ENCODE results near the gene TUBA4B.

Gene TUBA4B

DNA sequence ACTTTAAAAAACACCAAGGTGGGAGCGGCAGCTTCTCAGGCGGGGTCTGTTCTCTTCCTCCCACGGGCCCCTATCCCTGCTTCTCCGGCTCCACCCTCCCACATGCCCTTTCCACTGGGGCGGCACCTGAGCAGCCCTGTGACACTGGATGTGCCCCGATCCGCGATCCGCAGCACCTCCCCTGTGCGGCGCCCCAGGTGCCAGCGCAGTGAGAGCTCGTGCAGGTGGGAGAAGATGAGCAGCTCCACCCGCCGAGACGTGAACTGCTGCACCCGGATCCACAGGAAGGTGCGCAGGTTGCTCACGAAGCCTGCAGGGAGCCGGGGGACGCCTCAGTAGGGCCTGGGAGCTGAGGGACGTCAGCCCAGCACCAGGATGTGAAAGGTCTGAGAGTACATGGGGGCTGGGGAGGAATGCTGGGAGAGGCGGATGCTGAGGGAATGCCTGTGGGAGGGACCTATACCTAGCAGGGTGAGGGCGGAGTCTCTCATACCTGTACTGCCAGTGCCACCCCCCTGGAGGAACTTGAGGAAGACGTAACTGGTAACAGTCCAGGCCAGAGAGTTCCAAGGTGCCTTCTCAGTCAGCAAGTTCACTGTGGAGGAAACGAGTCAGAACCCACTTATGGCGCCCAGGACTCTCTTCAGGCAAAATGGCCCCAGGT lies 37.0 kb upstream of the TUBA4B start:
- H3K4me3 ChIP-seq: no peak overlapping the region
- no peak overlapping the region for H3K9ac ChIP-seq (ENCODE audit: insufficient read length)
- H3K9me3 ChIP-seq (ENCODE audit: low read depth, low read length): no peaks in the 10 kb centered on the region
- H3K27ac ChIP-seq: no peak overlapping the region
- H3K36me3 ChIP-seq (ENCODE audit: insufficient read depth, low read length): peaks cover 55% of the 10 kb centered on the region
- DNase-seq (ENCODE audit: low read depth, low spot score): no peak
- TF ChIP-seq FOXP2 (optimal IDR thresholded peaks at IDR 0.05; ENCODE audit: control extremely low read depth, extremely low read length, insufficient read depth) (no peak), EZH2 (IDR thresholded peaks at IDR 0.05) (no peak), POLR2AphosphoS5 (IDR thresholded peaks at IDR 0.05; ENCODE audit: borderline replicate concordance, low read depth, low read length) (no peak)

- no peak for TF ChIP-seq FOXP2 (optimal IDR thresholded peaks at IDR 0.05; ENCODE audit: control extremely low read depth, extremely low read length, insufficient read depth)
- TF ChIP-seq POLR2AphosphoS5 (IDR thresholded peaks at IDR 0.05; ENCODE audit: borderline replicate concordance, low read depth, low read length): no peak
- no peak for TF ChIP-seq EZH2 (IDR thresholded peaks at IDR 0.05)
- peaks cover 51% of the 10 kb centered on the region for H3K36me3 ChIP-seq (ENCODE audit: insufficient read depth, low read length)
- DNase-seq (ENCODE audit: low read depth, low spot score): no peak
- peak overlapping the region; percentile 42; the same call in 1 of the 2 replicates for H3K27ac ChIP-seq
- no peak overlapping the region for H3K9ac ChIP-seq (ENCODE audit: insufficient read length)
- H3K4me3 ChIP-seq: no peak overlapping the region
- H3K9me3 ChIP-seq (ENCODE audit: low read depth, low read length): no peaks in the 10 kb centered on the region
These were observed 36.5 kb upstream of the TUBA4B start for GRCh38 chr2:219216535-219216915.

GRCh38 chr2:219218217-219218731 lies 34.8 kb upstream of the TUBA4B start:
- Histone ChIP-seq H3K9ac (ENCODE audit: insufficient read length) (peak overlapping the region; percentile 83), H3K9me3 (ENCODE audit: low read depth, low read length) (no peaks in the 10 kb centered on the region), H3K36me3 (ENCODE audit: insufficient read depth, low read length) (peaks cover 43% of the 10 kb centered on the region), H3K4me3 (peak overlapping the region; percentile 90), H3K27ac (peak overlapping the region; percentile 69)
- no peak for DNase-seq (ENCODE audit: low read depth, low spot score)
- TF ChIP-seq EZH2 (IDR thresholded peaks at IDR 0.05): no peak
- TF ChIP-seq FOXP2 (optimal IDR thresholded peaks at IDR 0.05; ENCODE audit: control extremely low read depth, extremely low read length, insufficient read depth): no peak
- TF ChIP-seq POLR2AphosphoS5 (IDR thresholded peaks at IDR 0.05; ENCODE audit: borderline replicate concordance, low read depth, low read length): no peak

DNA sequence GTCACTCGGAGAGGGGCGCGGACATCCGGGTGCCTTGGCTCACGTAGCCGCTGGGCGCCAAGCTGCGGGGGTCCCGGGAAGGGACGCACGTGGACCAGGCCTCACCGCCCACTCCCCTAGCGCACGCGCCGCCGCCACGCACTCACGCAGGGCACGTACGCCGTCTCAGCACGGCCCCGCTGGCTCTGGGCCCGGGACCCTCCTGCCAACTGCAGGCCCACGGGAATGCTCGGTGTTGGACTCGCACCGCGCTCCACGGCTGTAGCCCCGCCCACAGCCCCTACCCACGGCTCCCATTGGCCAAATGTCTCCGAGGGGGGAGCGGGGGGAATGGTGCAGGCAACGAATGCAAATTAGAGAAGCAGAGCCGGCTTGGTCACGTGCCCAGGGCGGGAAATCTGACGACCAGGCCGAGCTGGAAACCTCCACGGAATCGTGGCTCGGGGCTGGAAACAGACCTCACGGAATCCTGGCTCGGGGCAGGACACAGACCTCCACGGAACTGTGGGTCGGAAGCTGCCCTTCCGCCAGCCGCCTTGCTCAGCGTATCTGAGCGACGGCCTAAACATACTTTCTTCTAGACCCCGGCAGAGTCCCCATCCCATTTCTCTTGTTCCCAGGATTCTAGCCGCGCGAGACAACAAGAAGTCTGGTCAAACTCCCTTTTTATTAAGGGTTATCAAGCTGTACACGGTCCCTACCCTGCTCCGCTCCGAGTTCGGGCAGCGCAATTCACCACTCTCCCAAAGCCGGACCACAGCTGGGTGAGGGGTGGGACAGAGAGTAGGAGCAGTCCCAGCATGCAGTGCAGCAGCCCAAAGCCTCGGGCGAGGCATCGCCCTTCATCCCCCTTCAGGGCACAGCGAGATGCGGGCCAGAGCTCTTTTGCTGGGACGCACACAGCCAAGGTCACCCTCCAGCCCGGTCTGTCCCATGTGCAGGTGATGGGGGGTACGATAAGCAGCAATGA lies 34.0 kb upstream of the TUBA4B start, which contains the start of gene ABCB6:
ABCB6 (minus strand) TSS at position 227 of the 970 bp plus-strand sequence. CDS start 285 bp downstream, outside the sequence.
- Histone ChIP-seq H3K36me3 (ENCODE audit: insufficient read depth, low read length) (peaks cover 43% of the 10 kb centered on the region), H3K9ac (ENCODE audit: insufficient read length) (peak within 1 kb of the TSS; percentile 83), H3K27ac (peak within 1 kb of the TSS; percentile 69), H3K9me3 (ENCODE audit: low read depth, low read length) (no peaks in the 10 kb centered on the region), H3K4me3 (peak within 1 kb of the TSS; percentile 90)
- TF ChIP-seq POLR2AphosphoS5 (IDR thresholded peaks at IDR 0.05; ENCODE audit: borderline replicate concordance, low read depth, low read length) (peak; percentile 95), EZH2 (IDR thresholded peaks at IDR 0.05) (no peak)
- DNase-seq (ENCODE audit: low read depth, low spot score): no peak

DNA sequence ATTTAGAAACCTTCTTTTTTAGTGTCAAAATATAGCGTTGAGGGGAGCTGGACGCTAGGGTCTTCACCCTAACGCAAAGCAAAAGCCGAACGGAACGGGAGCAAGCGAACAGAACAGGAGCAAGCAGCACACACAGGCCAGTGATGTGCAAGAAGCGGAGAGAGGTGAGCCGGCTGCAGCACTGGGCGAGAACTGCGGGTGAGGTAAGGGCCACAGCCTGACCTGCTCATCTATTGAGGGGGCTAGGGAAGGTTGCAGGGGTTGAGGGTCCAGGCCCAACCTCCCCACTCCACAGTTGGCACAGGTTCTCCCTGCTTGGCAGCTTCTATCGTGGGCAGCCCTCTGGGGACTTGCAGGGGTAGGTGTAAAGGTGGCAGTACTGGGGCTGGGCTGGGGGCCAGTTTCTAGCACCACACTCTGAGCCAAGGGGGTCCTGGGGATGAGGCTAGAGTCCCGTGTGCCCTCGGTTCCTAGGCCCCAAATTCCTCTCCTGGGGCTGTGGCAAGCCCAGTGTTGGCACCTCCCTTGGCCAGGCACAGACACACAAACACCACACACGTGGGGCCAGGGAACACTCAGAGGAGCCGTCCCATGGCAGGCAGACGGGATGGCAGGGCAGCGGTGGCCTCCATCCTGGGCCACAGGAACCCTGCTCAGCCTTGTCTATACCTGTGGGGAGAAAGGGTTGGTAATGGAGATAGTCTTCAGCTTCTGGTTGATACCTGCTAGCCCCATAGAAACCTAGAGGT lies 33.1 kb upstream of the TUBA4B start:
- TF ChIP-seq EZH2 (IDR thresholded peaks at IDR 0.05) (no peak), POLR2AphosphoS5 (IDR thresholded peaks at IDR 0.05; ENCODE audit: borderline replicate concordance, low read depth, low read length) (no peak), FOXP2 (optimal IDR thresholded peaks at IDR 0.05; ENCODE audit: control extremely low read depth, extremely low read length, insufficient read depth) (no peak)
- no peaks in the 10 kb centered on the region for H3K9me3 ChIP-seq (ENCODE audit: low read depth, low read length)
- DNase-seq (ENCODE audit: low read depth, low spot score): no peak
- H3K36me3 ChIP-seq (ENCODE audit: insufficient read depth, low read length): peaks cover 43% of the 10 kb centered on the region
- no peak overlapping the region for H3K4me3 ChIP-seq
- H3K9ac ChIP-seq (ENCODE audit: insufficient read length): no peak overlapping the region
- H3K27ac ChIP-seq: peak overlapping the region; percentile 69; the same call in 1 of the 2 replicates

DNA sequence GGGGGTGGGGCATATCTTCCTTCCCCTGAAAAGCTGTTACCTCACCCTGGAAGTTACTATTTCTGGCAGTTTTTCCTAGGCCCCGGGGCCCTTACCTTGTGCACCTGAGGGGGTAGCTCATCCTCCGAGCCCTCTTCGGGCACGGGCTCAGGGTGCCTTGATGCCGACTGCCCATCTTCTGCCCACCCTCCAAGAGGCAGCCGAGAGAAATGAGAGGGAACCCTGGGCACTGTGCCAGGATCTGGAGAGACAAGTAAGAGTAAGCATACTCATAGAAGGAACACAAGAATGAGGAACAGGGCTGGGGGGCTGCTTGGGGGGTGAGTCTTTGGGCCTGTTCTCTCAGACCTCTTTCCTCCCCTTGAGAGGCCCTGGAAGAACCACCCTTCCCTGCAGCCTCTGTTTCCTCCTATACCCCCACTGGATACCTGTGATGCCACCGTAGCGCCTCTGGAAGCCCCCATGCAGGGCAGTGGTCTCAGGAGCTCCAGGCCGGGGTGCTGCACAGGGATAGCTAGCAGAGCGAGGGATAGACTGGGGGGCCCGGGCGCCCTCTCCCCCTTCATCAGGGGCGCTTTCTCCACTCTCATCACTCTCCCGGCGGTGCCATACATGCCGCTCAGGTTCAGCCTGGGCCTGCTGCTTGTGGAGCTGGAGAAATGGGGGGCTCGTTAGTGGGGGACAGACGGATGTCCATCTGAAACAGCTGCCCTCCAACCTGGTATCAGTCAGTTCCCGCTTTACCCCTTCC lies 32.2 kb upstream of the TUBA4B start:
- Histone ChIP-seq H3K9me3 (ENCODE audit: low read depth, low read length) (no peaks in the 10 kb centered on the region), H3K36me3 (ENCODE audit: insufficient read depth, low read length) (peaks cover 42% of the 10 kb centered on the region), H3K27ac (no peak overlapping the region), H3K9ac (ENCODE audit: insufficient read length) (no peak overlapping the region), H3K4me3 (no peak overlapping the region)
- no peak for TF ChIP-seq POLR2AphosphoS5 (IDR thresholded peaks at IDR 0.05; ENCODE audit: borderline replicate concordance, low read depth, low read length)
- TF ChIP-seq FOXP2 (optimal IDR thresholded peaks at IDR 0.05; ENCODE audit: control extremely low read depth, extremely low read length, insufficient read depth): no peak
- no peak for TF ChIP-seq EZH2 (IDR thresholded peaks at IDR 0.05)
- DNase-seq (ENCODE audit: low read depth, low spot score): no peak

DNA sequence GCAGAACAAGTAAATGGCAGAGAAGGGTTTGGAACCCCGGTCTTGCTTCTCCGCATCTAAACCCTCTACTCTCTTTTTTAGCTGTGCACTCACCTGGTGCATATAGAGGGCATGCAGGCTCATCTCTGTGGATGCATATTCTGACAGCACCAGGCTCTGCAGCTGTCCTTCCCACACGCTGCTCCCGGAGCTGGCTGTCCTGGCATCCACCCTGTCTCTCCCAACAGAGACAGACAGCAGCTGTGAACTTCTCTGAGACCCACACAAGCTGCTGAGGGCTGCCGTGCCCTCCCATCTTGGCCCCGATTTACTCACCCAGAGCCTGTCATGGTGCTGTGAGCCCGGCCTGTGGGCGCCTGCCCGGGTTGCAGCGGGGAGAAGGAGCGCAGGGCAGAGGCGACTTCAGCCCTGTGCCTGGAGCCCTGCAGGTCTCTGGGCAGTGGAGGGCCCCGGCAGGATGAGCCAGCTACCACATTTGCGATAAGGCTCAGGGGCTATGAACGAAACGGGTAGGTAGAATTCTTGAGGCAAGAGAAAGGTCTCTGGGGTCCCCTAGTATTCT lies 31.0 kb upstream of the TUBA4B start:
- Histone ChIP-seq H3K27ac (no peak overlapping the region), H3K4me3 (no peak overlapping the region), H3K9me3 (ENCODE audit: low read depth, low read length) (no peaks in the 10 kb centered on the region), H3K36me3 (ENCODE audit: insufficient read depth, low read length) (peaks cover 30% of the 10 kb centered on the region; the same call in 1 of the 2 replicates), H3K9ac (ENCODE audit: insufficient read length) (no peak overlapping the region)
- no peak for DNase-seq (ENCODE audit: low read depth, low spot score)
- TF ChIP-seq EZH2 (IDR thresholded peaks at IDR 0.05): no peak
- no peak for TF ChIP-seq POLR2AphosphoS5 (IDR thresholded peaks at IDR 0.05; ENCODE audit: borderline replicate concordance, low read depth, low read length)
- no peak for TF ChIP-seq FOXP2 (optimal IDR thresholded peaks at IDR 0.05; ENCODE audit: control extremely low read depth, extremely low read length, insufficient read depth)
